Activated CD8-positive, alpha-beta memory T cell treated with anti-CD3 and anti-CD28 coated beads for 36 hours (primary cell): ENCODE measurements around the gene HOXC5. TPM values are rescaled to one million over a fixed set of nuclear protein-coding genes. Genes with fewer than 3 reads are reported as not detected.

Source experiments
- CTCF ChIA-PET: fragments of 350-600 bp; sonication (Branson Sonifier 250); formaldehyde crosslinking; loops from one replicate; lab custom pipeline; 2021; ENCODE audit warnings: antibody characterized with exemption; lab: Charles Lee
- POLR2A ChIA-PET: fragments of 350-600 bp; sonication (Branson Sonifier 250); formaldehyde crosslinking; loops from one replicate; lab custom pipeline; 2021; ENCODE audit warnings: antibody characterized with exemption; lab: Charles Lee
- total RNA-seq, 2 experiments: library from RNA; stranded (reverse); gene quantifications; one replicate each; pipeline ENCODE4 v1.2.3, GENCODE V29; 2021

HOXC5 gene
- total RNA-seq, 2 experiments from 2014 or later = not detected

- POLR2A ChIA-PET = no interaction called here
- CTCF ChIA-PET = no interaction called here
Observed at GRCh38 chr12:54014377-54015017, 18.4 kb upstream of the HOXC5 start.

DNA sequence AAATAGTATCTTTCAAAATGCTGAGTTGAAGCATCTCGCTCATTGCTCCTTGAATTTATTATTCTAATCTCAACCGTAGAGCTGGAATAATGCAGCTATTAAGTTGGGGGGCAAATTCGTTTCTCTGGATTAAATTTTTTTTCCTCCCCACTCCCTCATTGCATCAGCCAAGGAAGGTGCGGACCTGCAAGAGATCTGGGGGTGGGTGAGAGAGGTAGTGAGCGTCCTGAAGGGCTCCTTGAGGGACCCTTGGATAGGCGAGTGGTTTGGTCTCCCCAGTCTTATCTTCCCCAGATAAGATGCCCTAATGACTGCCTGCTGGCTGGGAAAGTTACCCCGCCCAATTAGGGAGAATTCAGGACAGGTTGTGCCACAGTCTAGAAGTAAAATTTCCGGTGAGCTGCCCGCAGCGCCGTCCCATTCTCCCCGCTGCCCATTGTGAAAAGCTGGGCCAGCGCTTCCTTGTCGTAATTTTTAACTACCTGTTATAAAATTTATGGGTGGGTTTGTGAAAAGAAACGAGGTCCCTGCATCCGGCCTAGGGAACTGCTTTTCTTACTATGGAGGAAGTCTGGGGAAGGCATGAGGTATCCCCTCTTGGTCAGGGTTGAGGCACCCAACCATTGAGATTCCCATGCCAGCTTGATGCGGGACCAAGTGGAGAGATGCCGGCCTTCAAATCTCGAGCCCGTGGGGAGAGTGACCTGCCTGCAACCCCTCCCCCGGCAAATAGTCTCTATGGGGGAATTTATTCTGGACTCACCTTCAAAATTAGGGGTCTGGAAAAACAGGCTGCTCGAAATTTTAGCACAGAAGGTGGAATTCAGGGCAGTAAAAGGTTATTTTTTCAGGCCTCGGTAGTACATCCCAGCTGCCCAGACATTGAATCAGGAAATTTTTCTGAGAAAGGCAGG is 17.6 kb upstream of the HOXC5 start:
- CTCF ChIA-PET = interaction anchor here (0.8 to 3.1 kb wide), 6 partner anchors 9 to 192 kb away, joined by 3 to 21 read pairs (median 6); partner anchors contain the start of genes HOXC9 and SMUG1
- POLR2A ChIA-PET = interaction anchor here (0.6 kb wide), 1 partner anchor 176 kb away, joined by 3 read pairs; no protein-coding TSS in a partner anchor

DNA sequence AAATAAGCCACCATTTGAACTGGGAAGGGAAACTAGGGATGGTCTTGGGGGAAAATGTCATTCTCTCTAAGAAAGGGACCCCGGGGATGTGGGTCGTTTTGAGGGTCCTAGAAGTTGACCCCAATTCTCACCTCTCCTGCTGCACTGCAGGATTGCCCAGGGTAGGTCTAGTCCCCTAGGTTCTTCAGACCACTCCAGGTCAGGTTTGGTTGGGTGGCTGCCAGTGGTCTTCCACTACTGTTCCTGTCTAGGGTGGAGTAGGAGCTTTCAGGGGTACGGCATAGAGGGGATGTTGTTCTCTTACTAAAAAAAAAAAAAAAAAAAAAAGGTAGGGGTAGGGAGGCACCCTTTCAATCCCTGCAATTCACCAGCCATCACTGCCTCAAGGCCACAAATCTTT is 16.8 kb upstream of the HOXC5 start:
- POLR2A ChIA-PET = interaction anchor here (0.5 to 0.7 kb wide), 2 partner anchors 18 to 173 kb away, joined by 3 to 8 read pairs; no protein-coding TSS in a partner anchor
- CTCF ChIA-PET = interaction anchor here (0.7 to 3.1 kb wide), 8 partner anchors 10 to 192 kb away, joined by 3 to 21 read pairs (median 4); partner anchors contain the start of genes HOXC9 and SMUG1

DNA sequence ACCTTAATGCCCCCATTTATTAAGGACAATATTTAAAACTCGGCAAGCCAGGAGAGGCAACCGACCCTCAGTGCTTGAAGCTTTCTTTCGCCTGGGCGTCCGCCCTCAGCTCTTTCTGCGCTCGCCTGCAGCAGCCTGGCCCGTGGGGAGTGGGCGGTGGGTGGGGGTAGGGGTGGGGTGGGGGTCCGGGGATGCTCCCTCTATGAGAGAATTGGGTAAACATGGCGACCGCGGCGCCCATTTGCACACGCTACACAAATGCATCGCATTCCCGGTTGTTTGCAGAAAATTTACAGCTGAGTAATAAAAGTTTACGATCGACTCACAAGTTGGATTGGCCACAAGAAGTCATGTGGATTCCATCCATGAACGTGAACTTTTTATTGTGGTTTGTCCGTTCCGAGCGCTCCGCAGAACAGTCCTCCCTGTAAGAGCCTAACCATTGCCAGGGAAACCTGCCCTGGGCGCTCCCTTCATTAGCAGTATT is 16.3 kb upstream of the HOXC5 start:
- CTCF ChIA-PET = interaction anchor here (0.7 to 3.1 kb wide), 9 partner anchors 10 to 198 kb away, joined by 3 to 21 read pairs (median 4); partner anchors contain the start of genes HOXC9 and SMUG1
- POLR2A ChIA-PET = interaction anchor here (0.5 to 1.0 kb wide), 3 partner anchors 16 to 173 kb away, joined by 3 to 8 read pairs (median 3); no protein-coding TSS in a partner anchor

GRCh38 chr12:54017027-54017788 is 15.6 kb upstream of the HOXC5 start:
- POLR2A ChIA-PET = interaction anchor here (0.7 to 1.0 kb wide), 3 partner anchors 15 to 517 kb away, joined by 3 to 4 read pairs (median 3); partner anchors contain the start of gene TARBP2
- CTCF ChIA-PET = interaction anchor here (0.9 to 3.1 kb wide), 7 partner anchors 11 to 197 kb away, joined by 3 to 21 read pairs (median 4); no protein-coding TSS in a partner anchor

DNA sequence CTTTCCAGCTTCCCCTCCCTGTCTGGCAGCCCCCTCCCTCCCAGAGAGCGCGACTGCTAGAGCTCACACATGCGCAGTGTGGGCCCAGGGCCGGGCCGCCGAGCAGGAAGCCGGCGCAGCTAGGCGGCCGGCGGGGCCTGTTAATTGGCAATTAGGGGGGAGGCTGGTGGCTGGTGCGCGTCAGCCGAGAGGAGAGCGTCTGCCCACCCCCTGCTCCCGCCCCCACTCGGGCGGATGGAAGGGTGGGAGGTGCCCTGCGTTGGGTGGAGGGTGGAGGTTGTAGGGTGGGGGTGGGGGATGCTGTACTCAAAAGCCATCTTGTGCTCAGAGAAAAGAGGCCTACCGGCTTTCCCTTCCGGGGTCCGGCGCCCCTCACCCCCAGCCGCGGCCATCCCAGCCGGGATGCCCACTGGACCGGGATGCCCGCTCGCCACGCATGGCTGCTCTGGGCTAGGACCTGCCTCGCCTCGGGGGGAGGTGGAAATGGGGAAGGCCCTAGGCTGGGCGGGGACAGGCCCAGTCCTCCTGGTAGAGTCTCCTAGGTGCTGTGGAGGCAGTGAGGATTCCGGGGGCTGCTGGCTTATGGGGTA is 14.9 kb upstream of the HOXC5 start:
- ChIA-PET POLR2A (interaction anchor here (0.7 to 1.0 kb wide), 3 partner anchors 14 to 517 kb away, joined by 3 to 4 read pairs (median 3); partner anchors contain the start of gene TARBP2), CTCF (interaction anchor here (0.6 to 3.1 kb wide), 8 partner anchors 9 to 319 kb away, joined by 3 to 21 read pairs (median 4); no protein-coding TSS in a partner anchor)

DNA sequence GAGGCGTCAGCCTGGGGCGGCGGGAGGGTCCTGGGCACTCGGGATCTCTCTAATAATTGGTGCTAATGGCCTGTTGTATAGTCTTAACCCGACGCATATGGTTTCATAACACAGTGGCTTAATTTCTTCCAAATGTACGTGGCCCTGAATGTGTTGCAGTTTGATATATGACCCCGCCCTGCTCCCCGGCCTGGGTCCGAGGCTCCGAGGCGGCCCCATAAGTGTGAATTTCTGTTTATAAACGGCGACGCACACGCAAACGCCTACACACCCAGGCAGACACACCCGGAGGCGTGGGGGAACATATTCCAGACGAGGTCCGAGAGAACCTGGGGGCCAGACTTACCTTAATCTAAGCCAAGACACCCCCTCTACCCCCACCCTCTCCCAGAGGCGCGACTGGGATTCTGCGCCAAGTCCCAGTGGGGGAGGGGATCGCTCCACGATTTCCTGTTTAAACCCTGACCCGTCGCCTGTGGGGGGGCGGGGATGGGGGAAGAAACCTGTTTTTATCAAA is 14.3 kb upstream of the HOXC5 start:
- POLR2A ChIA-PET = no interaction called here
- CTCF ChIA-PET = interaction anchor here (0.6 kb wide), 1 partner anchor 9 kb away, joined by 3 read pairs; no protein-coding TSS in a partner anchor

DNA sequence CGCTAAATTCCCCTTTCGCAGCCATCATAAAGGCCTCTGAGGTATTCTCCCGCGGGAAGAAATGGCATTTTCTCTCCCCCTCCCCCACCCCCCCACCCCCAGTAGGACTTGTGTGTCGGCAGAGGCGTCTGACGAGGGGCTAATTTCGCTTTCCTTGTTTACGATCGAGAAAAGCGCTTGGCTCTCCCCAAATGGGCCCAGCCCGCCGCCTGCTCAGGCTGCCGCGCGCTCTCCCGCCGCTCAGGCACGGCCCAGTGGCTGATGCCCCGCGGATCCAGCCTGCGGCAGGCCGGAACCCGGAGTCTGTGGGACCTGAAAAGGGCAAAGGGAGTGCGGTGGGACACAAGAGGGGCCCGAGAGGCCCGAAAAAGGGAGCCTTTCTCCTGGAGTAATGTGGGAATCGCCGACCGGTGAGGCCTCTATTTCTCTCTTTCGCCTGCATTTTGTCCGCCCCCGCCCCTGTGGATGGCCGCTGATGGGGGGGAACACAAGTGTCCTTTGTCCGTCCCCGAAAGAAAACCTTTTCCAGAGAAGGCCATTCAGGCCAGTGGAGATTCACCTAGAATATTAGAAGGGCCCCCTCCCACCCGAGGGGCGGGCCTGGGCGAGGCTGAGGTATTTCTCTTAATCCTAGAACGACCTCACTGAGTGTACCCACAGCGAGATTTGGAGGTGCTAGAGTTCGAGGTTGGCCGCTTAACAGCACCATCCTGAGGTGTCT is 13.6 kb upstream of the HOXC5 start:
- CTCF ChIA-PET = no interaction called here

DNA sequence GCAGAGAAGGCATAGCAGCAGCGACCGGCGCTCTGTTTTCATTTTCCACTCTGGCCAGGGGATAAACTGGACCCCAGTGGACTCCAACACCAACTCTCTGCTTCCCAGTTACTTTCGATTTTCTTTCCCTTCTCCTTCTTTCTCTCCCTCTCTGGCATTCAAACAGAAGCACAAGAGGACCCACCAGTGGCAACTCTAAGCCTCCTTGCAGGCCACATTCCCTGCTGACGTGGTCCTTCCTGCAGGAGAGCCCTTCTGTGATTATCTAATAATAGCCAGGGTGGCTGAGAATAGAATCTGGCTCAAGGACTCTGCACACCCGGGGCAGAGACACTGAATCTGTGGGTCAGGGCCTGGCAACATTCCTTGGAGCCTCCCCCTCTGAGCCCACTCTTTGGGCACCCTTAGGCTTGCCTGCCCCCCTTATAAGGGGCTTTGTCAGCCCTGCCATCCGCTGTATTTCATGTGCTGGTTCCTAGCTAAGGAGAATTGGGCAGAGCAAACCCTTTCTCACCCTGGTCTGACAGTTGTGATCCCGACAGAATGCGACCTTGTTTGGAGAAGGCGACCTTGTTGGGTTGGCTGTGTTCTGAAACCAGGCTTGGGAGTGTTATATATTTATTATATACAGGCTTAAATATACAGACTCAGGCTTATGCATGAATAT is 12.8 kb upstream of the HOXC5 start:
- POLR2A ChIA-PET = no interaction called here
- CTCF ChIA-PET = no interaction called here

More for the DNA sequence above, 13.6 kb upstream of the HOXC5 start:
- POLR2A ChIA-PET = no interaction called here

DNA sequence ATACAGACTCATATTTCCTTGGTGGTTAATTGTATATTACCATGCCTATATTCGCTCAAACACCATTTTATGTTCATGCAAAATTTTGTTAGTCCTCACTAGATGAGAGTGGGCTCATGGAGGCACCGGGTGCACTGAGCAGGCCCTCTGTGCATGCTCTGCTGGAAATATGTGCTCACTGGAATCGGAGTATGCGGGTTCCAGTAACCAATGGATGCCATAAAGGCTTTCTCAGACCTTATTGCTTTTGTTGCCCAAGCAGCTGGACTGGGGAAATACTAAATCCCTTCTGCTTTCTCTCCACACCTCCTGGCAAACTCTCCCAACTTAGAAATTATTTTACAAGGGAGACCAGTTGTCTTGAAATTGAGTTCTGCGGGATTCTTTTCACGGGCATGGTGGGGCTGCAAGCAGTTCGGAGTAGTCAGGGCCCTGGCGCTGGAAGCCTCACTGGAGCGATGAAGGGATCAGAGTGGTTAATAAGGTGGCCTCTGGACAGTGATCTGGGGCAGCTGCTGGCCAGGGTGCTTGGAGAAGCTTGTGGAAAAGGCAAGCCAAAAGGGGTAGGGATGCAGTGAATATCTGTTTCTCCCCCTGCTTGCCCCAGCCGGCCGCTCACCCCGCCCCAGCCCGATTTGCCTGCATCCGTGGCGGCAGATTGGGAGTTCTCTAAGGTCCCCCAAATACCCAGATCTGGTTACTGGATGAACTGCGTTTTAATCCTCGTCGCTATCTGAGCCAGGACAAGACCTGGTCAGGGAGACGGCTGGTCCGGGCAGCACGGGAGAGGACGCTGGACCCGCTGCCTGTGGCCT is 12.1 kb upstream of the HOXC5 start:
- ChIA-PET CTCF (interaction anchor here (1.3 to 4.0 kb wide), 4 partner anchors 11 to 194 kb away, joined by 3 to 20 read pairs (median 5); partner anchors contain the start of gene HOXC5), POLR2A (no interaction called here)

- ChIA-PET CTCF (interaction anchor here (0.9 to 4.0 kb wide), 5 partner anchors 11 to 193 kb away, joined by 3 to 20 read pairs (median 4); partner anchors contain the start of genes HOXC5 and SMUG1), POLR2A (no interaction called here)
Observed at GRCh38 chr12:54021432-54022013, 11.3 kb upstream of the HOXC5 start.

DNA sequence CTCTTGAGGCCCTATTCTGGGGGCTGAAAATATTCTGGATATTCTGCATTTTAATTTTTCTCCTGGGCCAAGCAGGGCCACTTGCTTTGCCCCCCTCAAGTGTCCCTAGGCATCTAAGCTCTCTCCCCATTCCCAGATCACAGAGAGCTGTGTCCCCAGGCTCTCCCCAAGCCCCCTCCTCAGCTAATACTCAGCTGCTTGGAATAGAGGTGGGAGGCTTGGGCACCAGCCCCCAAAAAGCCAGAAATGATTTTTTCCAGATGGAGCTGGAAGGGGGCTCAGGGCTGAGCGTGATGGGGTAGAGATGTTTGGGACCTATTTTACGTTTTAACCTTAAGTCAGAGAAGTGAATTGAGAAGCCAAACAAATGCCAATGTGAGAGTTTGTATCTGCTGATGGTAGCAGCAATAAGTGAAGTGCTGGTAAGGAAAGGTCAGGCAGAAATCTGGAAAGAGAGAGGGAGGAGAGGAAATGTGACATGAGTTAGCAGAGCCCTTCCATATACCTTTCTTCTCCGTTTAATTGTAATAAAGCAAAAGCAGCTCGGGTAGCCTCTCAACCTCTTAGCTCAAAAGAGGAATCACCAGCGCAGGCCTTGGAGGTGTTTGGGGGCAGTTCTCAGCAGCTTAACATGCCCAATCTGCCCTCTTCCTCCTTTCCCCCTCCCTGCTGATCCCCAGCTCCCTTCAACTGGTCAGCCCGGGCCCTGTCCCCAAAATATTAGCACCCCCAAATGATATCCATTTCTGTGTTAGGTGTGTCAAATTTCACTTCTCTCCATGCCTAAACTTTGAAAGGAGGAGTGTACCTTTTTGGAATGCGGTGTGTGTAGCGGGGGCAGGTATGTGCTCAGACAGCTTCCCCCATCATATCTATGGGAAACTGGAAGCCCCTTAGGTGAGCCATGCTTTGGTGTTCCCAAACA is 9.6 kb upstream of the HOXC5 start:
- ChIA-PET CTCF (interaction anchor here (0.8 to 4.0 kb wide), 3 partner anchors 9 to 169 kb away, joined by 3 to 20 read pairs (median 18); partner anchors contain the start of gene HOXC5), POLR2A (interaction anchor here (0.6 kb wide), 1 partner anchor 36 kb away, joined by 3 read pairs; no protein-coding TSS in a partner anchor)

DNA sequence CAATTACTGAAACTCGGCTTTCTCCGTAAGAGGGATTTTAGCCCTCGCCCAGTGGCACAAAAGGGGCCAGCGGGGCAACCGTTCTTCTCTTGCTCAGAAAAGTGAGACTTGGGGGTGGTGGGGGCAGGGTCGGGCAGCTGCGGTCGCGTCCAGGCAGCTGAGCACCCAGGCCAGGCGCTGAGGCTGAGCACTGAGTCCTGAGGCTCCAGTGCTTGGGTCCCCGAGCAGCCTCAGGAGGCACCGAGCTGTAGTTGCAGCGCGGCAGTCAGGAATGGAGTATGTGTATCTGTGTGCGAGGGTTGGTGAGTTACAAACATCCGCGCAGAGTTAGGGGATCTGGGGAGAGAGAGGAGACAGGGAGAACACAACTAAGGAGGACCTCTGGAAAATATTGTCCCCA is 8.7 kb upstream of the HOXC5 start:
- ChIA-PET POLR2A (no interaction called here), CTCF (interaction anchor here (0.8 to 4.0 kb wide), 4 partner anchors 8 to 177 kb away, joined by 3 to 20 read pairs (median 10); partner anchors contain the start of gene HOXC5)
